Large intestine (tissue), 1 donor: ENCODE measurements around the gene SENP3. TPM values are rescaled to one million over a fixed set of nuclear protein-coding genes. Genes with fewer than 3 reads are reported as not detected.

ENCODE experiments used
- polyA plus RNA-seq: library from polyadenylated mRNA; unstranded; fragments of 120-200 nt; gene quantifications from one replicate; pipeline ENCODE4 v1.2.1, GENCODE V29; 2013

The SENP3 gene
- polyA plus RNA-seq, 1 donor: 47.7 TPM

Other genes with a start within 250 kb of the SENP3 start
- gene GPS2, start 246.6 kb upstream of the SENP3 start, polyA plus RNA-seq: 53.0 TPM
- gene NEURL4, start 232.6 kb upstream of the SENP3 start, polyA plus RNA-seq: 28.7 TPM
- gene ACAP1, start 225.4 kb upstream of the SENP3 start, polyA plus RNA-seq: 12.2 TPM
- 8.2 TPM for gene KCTD11, start 209.8 kb upstream of the SENP3 start, polyA plus RNA-seq
- gene TMEM95, start 206.8 kb upstream of the SENP3 start, polyA plus RNA-seq: 0.04 TPM
- 7.4 TPM for gene TNK1, start 180.8 kb upstream of the SENP3 start, polyA plus RNA-seq
- 16.9 TPM for gene PLSCR3, start 167.4 kb upstream of the SENP3 start, polyA plus RNA-seq
- gene TMEM256, start 157.8 kb upstream of the SENP3 start, polyA plus RNA-seq: 187 TPM
- gene NLGN2, start 154.1 kb upstream of the SENP3 start, polyA plus RNA-seq: 12.9 TPM
- not detected for gene SPEM1, start 141.6 kb upstream of the SENP3 start, polyA plus RNA-seq
- not detected for gene SPEM2, start 136.3 kb upstream of the SENP3 start, polyA plus RNA-seq
- gene SPEM3, start 133.1 kb upstream of the SENP3 start, polyA plus RNA-seq: not detected
- 7.5 TPM for gene TMEM102, start 126.5 kb upstream of the SENP3 start, polyA plus RNA-seq
- gene FGF11, start 122.4 kb upstream of the SENP3 start, polyA plus RNA-seq: 1.3 TPM
- gene CHRNB1, start 116.9 kb upstream of the SENP3 start, polyA plus RNA-seq: 7.4 TPM
- gene ZBTB4, start 82.3 kb upstream of the SENP3 start, polyA plus RNA-seq: 65.6 TPM
- gene SLC35G6, start 80.5 kb upstream of the SENP3 start, polyA plus RNA-seq: 0.52 TPM
- gene POLR2A, start 77.6 kb upstream of the SENP3 start, polyA plus RNA-seq: 98.7 TPM
- gene TNFSF12, start 12.9 kb upstream of the SENP3 start, polyA plus RNA-seq: 32.7 TPM
- 23.4 TPM for gene TNFSF13, start 3.2 kb upstream of the SENP3 start, polyA plus RNA-seq
- gene CD68, start 17.7 kb downstream of the SENP3 start, polyA plus RNA-seq: 512 TPM
- gene MPDU1, start 21.9 kb downstream of the SENP3 start, polyA plus RNA-seq: 105 TPM
- 2.0 TPM for gene SOX15, start 28.2 kb downstream of the SENP3 start, polyA plus RNA-seq
- gene FXR2, start 53.0 kb downstream of the SENP3 start, polyA plus RNA-seq: 28.2 TPM
- 327 TPM for gene SAT2, start 65.9 kb downstream of the SENP3 start, polyA plus RNA-seq
- gene SHBG, start 68.2 kb downstream of the SENP3 start, polyA plus RNA-seq: 23.6 TPM
- 4.8 TPM for gene ATP1B2, start 89.0 kb downstream of the SENP3 start, polyA plus RNA-seq
- 49.7 TPM for gene TP53, start 125.6 kb downstream of the SENP3 start, polyA plus RNA-seq
- 7.9 TPM for gene WRAP53, start 126.6 kb downstream of the SENP3 start, polyA plus RNA-seq
- 7.4 TPM for gene EFNB3, start 143.3 kb downstream of the SENP3 start, polyA plus RNA-seq
- 0.09 TPM for gene DNAH2, start 155.8 kb downstream of the SENP3 start, polyA plus RNA-seq